ENCODE results near the gene ZNF474.

Gene ZNF474

DNA sequence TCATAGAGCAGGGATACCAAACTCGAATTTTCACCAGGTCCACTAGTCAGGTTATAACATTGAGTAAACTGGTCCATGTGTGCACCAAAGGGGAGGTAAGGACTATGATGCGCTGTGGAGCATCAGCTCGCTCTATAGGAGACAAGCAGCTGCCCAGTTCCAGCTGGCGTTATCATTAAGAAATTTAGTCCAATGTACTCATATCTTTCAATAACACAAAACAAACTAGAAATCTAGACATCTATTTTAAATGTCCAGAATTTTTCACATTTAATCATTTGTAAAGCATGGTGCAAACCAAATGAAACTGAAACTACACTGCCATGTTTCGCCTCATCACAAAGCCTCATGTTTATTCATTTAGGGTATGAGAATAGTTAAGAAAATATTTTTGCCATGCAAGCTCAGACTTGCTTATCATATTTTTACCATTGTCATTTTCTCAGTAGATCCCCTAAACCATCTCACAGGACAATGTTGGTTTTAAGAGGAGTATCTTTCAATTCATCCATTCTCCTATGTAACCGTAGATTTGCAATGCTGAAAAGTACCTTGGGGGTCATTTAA is 50.9 kb downstream of the ZNF474 start:
- Histone ChIP-seq H3K4me3 (ENCODE audit: control insufficient read depth in 1 of 7, extremely low read depth in 1 of 7, insufficient read depth in 4 of 7, low read depth in 2 of 7, low read length in 6 of 7) (no peak overlapping the region), H3K36me3 (ENCODE audit: control insufficient read depth in 4 of 4, insufficient read depth in 4 of 4, low read length in 3 of 4) (no peaks in the 10 kb centered on the region), H3K27ac (ENCODE audit: insufficient read depth in 1 of 2, low read depth in 1 of 2, low read length in 2 of 2, poor library complexity in 1 of 2, severe bottlenecking in 2 of 2) (no peak overlapping the region), H3K9me3 (ENCODE audit: control extremely low read depth in 1 of 5, control insufficient read depth in 4 of 5, insufficient read depth in 2 of 5, low read depth in 1 of 5, low read length in 4 of 5) (no peaks in the 10 kb centered on the region), H3K27me3 (replicated peaks in 2 of 5; ENCODE audit: control insufficient read depth in 4 of 5, insufficient read depth in 5 of 5, low read length in 4 of 5) (no peaks in the 10 kb centered on the region), H3K4me1 (ENCODE audit: control extremely low read depth in 1 of 4, control insufficient read depth in 4 of 4, insufficient read depth in 4 of 4, low read length in 3 of 4) (peaks cover 6 to 26% (median 16%) of the 10 kb centered on the region in 4 experiments)
- POLR2A ChIA-PET = no interaction called here
- 91% methylated on average over 4 of the region's 6 CpGs for WGBS (ENCODE audit: insufficient coverage)
- CTCF ChIA-PET = no interaction called here
- peak in 1 of 3 donors; percentile 49 for DNase-seq

DNA sequence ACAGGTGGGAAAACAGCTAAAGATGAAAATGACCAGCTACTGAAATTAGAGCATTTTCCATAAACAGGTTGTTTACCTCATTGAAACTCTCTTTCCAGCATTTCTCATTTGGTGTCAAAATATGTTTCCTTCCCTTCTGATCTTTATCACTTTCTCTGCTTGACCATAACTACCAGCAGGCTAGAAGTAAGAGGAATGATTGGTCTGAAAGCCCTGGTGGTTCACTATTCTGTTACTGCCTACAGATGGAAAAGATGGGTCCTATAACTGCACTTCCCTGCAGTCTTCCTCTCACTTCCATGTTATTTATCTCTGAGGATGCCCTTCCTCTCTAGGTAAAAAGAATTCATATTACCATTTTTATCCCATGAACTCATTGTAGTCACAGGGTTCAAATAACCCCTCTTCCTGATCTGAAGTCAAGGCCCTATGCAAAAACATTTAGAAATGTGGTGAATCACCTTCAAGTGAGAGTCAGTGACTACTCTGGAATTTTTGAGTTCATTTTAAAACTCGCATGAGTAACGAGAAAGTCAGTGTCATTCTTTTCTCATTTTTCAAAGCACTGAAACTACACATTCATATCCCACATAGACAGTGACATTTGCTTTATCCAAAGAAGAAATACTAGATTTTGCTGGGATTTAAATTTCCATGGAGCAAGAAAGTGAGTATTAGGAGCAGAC is 51.7 kb downstream of the ZNF474 start:
- Histone ChIP-seq H3K36me3 (ENCODE audit: control insufficient read depth in 4 of 4, insufficient read depth in 4 of 4, low read length in 3 of 4) (no peaks in the 10 kb centered on the region), H3K4me3 (ENCODE audit: control insufficient read depth in 1 of 7, extremely low read depth in 1 of 7, insufficient read depth in 4 of 7, low read depth in 2 of 7, low read length in 6 of 7) (no peak overlapping the region), H3K4me1 (ENCODE audit: control extremely low read depth in 1 of 4, control insufficient read depth in 4 of 4, insufficient read depth in 4 of 4, low read length in 3 of 4) (peaks cover 6 to 24% (median 14%) of the 10 kb centered on the region in 4 experiments), H3K27ac (ENCODE audit: insufficient read depth in 1 of 2, low read depth in 1 of 2, low read length in 2 of 2, poor library complexity in 1 of 2, severe bottlenecking in 2 of 2) (no peak overlapping the region), H3K9me3 (ENCODE audit: control extremely low read depth in 1 of 5, control insufficient read depth in 4 of 5, insufficient read depth in 2 of 5, low read depth in 1 of 5, low read length in 4 of 5) (no peaks in the 10 kb centered on the region), H3K27me3 (replicated peaks in 2 of 5; ENCODE audit: control insufficient read depth in 4 of 5, insufficient read depth in 5 of 5, low read length in 4 of 5) (no peaks in the 10 kb centered on the region)
- ChIA-PET POLR2A (no interaction called here), CTCF (no interaction called here)
- DNase-seq = peak in 1 of 3 donors; percentile 12
- 80% methylated on average over 1 of the region's 2 CpGs for WGBS (ENCODE audit: insufficient coverage)

DNA sequence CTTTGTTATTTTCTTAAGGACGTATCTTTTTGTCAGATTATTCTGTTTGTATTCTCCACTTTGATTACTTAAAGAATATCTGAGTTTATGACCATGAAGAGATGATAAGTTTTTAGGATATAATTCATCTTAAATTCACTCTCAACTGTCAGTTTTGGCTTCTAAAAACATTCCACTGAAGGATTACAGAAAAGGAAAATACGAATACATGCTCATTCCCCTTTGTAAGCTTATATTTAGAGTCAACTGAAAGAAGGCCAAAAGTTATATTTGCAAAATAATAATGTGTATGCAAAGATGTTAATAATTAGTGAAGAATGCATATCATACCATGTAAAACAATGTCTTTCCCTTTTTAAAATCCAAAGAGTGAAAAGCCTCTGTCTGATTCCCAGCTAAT is 52.5 kb downstream of the ZNF474 start:
- WGBS (ENCODE audit: insufficient coverage) = no CpG with 5 or more reads among the region's 2 CpGs
- Histone ChIP-seq H3K27me3 (replicated peaks in 2 of 5; ENCODE audit: control insufficient read depth in 4 of 5, insufficient read depth in 5 of 5, low read length in 4 of 5) (no peaks in the 10 kb centered on the region), H3K27ac (ENCODE audit: insufficient read depth in 1 of 2, low read depth in 1 of 2, low read length in 2 of 2, poor library complexity in 1 of 2, severe bottlenecking in 2 of 2) (no peak overlapping the region), H3K36me3 (ENCODE audit: control insufficient read depth in 4 of 4, insufficient read depth in 4 of 4, low read length in 3 of 4) (no peaks in the 10 kb centered on the region), H3K4me1 (ENCODE audit: control extremely low read depth in 1 of 4, control insufficient read depth in 4 of 4, insufficient read depth in 4 of 4, low read length in 3 of 4) (peaks cover 6 to 24% (median 14%) of the 10 kb centered on the region in 4 experiments), H3K4me3 (ENCODE audit: control insufficient read depth in 1 of 7, extremely low read depth in 1 of 7, insufficient read depth in 4 of 7, low read depth in 2 of 7, low read length in 6 of 7) (no peak overlapping the region), H3K9me3 (ENCODE audit: control extremely low read depth in 1 of 5, control insufficient read depth in 4 of 5, insufficient read depth in 2 of 5, low read depth in 1 of 5, low read length in 4 of 5) (no peaks in the 10 kb centered on the region)
- DNase-seq = no peak
- POLR2A ChIA-PET = no interaction called here
- CTCF ChIA-PET = interaction anchor here (0.8 kb wide), 1 partner anchor 12 kb away, joined by 3 read pairs; no protein-coding TSS in a partner anchor

DNA sequence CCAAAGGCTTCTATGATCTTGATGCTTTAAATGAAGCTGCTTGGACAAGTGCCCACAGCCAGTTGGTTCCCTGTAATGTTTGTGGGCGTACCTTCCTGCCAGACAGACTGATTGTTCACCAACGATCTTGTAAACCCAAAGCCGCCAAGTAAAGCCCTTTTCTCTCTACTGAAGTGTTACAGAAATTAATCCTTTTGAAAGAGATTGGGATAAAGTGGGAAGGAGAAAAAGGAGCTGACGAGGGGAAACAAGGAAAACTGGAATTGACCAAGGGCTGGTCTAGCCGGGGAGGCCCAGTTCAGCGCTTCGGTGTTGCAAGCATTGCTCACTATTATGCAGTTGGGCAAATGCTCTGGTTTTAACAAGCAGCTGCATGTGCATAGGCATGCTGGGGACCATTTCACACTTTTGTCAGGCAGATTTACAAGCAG is 53.2 kb downstream of the ZNF474 start:
- CTCF ChIA-PET = interaction anchor here (0.8 kb wide), 2 partner anchors 12 to 81 kb away, joined by 3 read pairs; no protein-coding TSS in a partner anchor
- Histone ChIP-seq H3K27ac (ENCODE audit: insufficient read depth in 1 of 2, low read depth in 1 of 2, low read length in 2 of 2, poor library complexity in 1 of 2, severe bottlenecking in 2 of 2) (peak overlapping the region in 1 of 2 experiments; percentile 44), H3K9me3 (ENCODE audit: control extremely low read depth in 1 of 5, control insufficient read depth in 4 of 5, insufficient read depth in 2 of 5, low read depth in 1 of 5, low read length in 4 of 5) (no peaks in the 10 kb centered on the region), H3K4me3 (ENCODE audit: control insufficient read depth in 1 of 7, extremely low read depth in 1 of 7, insufficient read depth in 4 of 7, low read depth in 2 of 7, low read length in 6 of 7) (no peak overlapping the region), H3K36me3 (ENCODE audit: control insufficient read depth in 4 of 4, insufficient read depth in 4 of 4, low read length in 3 of 4) (no peaks in the 10 kb centered on the region), H3K4me1 (ENCODE audit: control extremely low read depth in 1 of 4, control insufficient read depth in 4 of 4, insufficient read depth in 4 of 4, low read length in 3 of 4) (peaks cover 7 to 26% (median 18%) of the 10 kb centered on the region in 4 experiments), H3K27me3 (replicated peaks in 2 of 5; ENCODE audit: control insufficient read depth in 4 of 5, insufficient read depth in 5 of 5, low read length in 4 of 5) (no peaks in the 10 kb centered on the region)
- POLR2A ChIA-PET = no interaction called here
- WGBS (ENCODE audit: insufficient coverage) = 70% methylated on average over 4 of the region's 7 CpGs
- DNase-seq = peak; percentile 43 to 86 (median 68)

DNA sequence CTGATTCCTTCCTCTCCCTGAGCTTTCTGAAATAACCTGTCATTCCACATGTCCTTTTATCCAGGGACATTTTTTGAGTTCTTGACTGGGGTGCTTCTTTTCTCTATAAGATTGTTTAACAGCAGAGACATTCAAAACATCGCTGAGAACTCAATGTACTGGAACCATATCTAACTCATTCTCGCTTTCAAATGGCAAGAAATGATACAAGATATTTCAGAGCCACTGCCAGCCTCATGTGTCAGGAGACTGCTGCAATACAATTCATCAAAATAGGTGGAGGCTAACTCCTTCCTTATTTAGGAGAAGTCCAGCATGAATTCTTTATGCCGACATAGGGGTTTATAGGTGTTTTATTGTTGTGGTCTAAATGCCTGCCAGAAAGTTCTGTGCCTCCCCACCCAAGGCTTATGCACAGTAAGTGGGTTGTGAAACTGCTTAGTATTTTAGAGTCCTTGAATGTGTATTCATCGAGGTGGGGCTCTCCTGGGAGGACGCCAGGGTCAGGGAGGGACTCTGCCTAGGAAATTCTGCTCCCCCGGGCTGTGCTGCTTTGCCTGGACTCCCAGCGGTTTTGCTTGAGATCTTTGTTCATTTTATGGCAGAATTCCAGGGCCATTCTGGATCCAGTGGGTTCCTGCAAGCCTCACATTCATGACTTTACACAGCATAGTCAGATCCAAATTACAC is 53.9 kb downstream of the ZNF474 start:
- WGBS (ENCODE audit: insufficient coverage) = 97% methylated on average over 5 of the region's 7 CpGs
- peak in 1 of 3 donors; percentile 15 for DNase-seq
- Histone ChIP-seq H3K4me1 (ENCODE audit: control extremely low read depth in 1 of 4, control insufficient read depth in 4 of 4, insufficient read depth in 4 of 4, low read length in 3 of 4) (peaks cover 10 to 34% (median 26%) of the 10 kb centered on the region in 4 experiments), H3K27me3 (replicated peaks in 2 of 5; ENCODE audit: control insufficient read depth in 4 of 5, insufficient read depth in 5 of 5, low read length in 4 of 5) (no peaks in the 10 kb centered on the region), H3K9me3 (ENCODE audit: control extremely low read depth in 1 of 5, control insufficient read depth in 4 of 5, insufficient read depth in 2 of 5, low read depth in 1 of 5, low read length in 4 of 5) (no peaks in the 10 kb centered on the region), H3K27ac (ENCODE audit: insufficient read depth in 1 of 2, low read depth in 1 of 2, low read length in 2 of 2, poor library complexity in 1 of 2, severe bottlenecking in 2 of 2) (no peak overlapping the region), H3K36me3 (ENCODE audit: control insufficient read depth in 4 of 4, insufficient read depth in 4 of 4, low read length in 3 of 4) (no peaks in the 10 kb centered on the region), H3K4me3 (ENCODE audit: control insufficient read depth in 1 of 7, extremely low read depth in 1 of 7, insufficient read depth in 4 of 7, low read depth in 2 of 7, low read length in 6 of 7) (no peak overlapping the region)
- ChIA-PET POLR2A (no interaction called here), CTCF (interaction anchor here (0.8 kb wide), 1 partner anchor 81 kb away, joined by 3 read pairs; no protein-coding TSS in a partner anchor)

DNA sequence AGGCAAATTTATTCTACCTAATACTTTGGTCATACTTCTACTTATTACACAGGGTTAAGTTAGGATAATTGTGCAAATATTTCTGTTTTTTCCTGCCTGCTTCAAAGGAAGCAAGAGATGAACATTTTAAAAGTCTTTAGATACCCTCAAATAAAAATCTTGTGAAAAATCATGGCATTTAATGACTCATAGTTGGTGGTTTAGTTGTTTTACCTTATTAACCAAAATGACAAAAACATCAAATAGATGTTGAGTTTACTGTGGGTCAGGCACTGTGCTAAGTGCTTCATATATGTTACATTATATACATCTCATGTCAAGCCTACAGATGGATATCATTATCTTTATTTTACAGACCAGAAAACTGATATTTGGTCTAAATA is 54.4 kb downstream of the ZNF474 start:
- no peak overlapping the region for H3K27ac ChIP-seq (ENCODE audit: insufficient read depth in 1 of 2, low read depth in 1 of 2, low read length in 2 of 2, poor library complexity in 1 of 2, severe bottlenecking in 2 of 2)

More for the DNA sequence above, 54.4 kb downstream of the ZNF474 start:
- H3K36me3 ChIP-seq (ENCODE audit: control insufficient read depth in 4 of 4, insufficient read depth in 4 of 4, low read length in 3 of 4) = no peaks in the 10 kb centered on the region
- no peak overlapping the region for H3K4me3 ChIP-seq (ENCODE audit: control insufficient read depth in 1 of 7, extremely low read depth in 1 of 7, insufficient read depth in 4 of 7, low read depth in 2 of 7, low read length in 6 of 7)
- H3K9me3 ChIP-seq (ENCODE audit: control extremely low read depth in 1 of 5, control insufficient read depth in 4 of 5, insufficient read depth in 2 of 5, low read depth in 1 of 5, low read length in 4 of 5) = no peaks in the 10 kb centered on the region
- POLR2A ChIA-PET = no interaction called here
- H3K4me1 ChIP-seq (ENCODE audit: control extremely low read depth in 1 of 4, control insufficient read depth in 4 of 4, insufficient read depth in 4 of 4, low read length in 3 of 4) = peaks cover 10 to 39% (median 31%) of the 10 kb centered on the region in 4 experiments
- peak in 1 of 3 donors; percentile 28 for DNase-seq
- no peaks in the 10 kb centered on the region for H3K27me3 ChIP-seq (replicated peaks in 2 of 5; ENCODE audit: control insufficient read depth in 4 of 5, insufficient read depth in 5 of 5, low read length in 4 of 5)
- CTCF ChIA-PET = interaction anchor here (0.8 to 1.1 kb wide), 2 partner anchors 8 to 13 kb away, joined by 3 read pairs; no protein-coding TSS in a partner anchor

All from common myeloid progenitor, CD34-positive (primary cell).